Epithelial cell of esophagus (primary cell): ENCODE data around the gene SEMA4F.

Source experiments
- DNase-seq: peaks from one replicate; pipeline ENCODE4 v3.0.0; 2010; ENCODE audit warnings: low read depth
- H3K4me3 ChIP-seq: 2 replicates; pipeline ENCODE4 v1.5.1; 2011; ENCODE audit warnings: mild to moderate bottlenecking, low read length, control low read depth
- TF ChIP-seq, protein P1 (sequence below): IDR thresholded peaks from 2 replicates; pipeline ENCODE4 v1.5.1; 2011; ENCODE audit warnings: low read depth, mild to moderate bottlenecking, low read length, control low read depth, inconsistent platforms; ENCODE audit not compliant: insufficient read depth; ENCODE audit errors: missing control alignments

SEMA4F gene

DNA sequence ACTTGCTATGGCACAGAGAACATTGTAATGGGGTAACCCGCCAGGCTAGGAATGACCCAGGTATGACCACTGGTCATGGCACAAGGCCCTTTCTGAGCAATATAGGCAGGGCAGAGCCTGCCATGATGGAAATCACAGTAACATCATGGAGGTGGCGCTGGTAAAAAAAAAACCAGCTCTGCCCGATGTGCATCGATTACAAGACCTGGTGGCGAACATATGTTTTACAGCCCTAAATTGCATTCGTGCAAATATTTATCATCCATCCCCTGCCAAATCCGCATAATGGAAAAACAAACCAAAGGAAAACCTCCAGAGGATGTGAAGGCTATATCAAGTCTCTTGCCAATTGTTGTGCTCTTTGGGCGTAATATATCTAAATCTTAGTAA lies 60.6 kb downstream of the SEMA4F start:
- TF ChIP-seq, protein P1, sequence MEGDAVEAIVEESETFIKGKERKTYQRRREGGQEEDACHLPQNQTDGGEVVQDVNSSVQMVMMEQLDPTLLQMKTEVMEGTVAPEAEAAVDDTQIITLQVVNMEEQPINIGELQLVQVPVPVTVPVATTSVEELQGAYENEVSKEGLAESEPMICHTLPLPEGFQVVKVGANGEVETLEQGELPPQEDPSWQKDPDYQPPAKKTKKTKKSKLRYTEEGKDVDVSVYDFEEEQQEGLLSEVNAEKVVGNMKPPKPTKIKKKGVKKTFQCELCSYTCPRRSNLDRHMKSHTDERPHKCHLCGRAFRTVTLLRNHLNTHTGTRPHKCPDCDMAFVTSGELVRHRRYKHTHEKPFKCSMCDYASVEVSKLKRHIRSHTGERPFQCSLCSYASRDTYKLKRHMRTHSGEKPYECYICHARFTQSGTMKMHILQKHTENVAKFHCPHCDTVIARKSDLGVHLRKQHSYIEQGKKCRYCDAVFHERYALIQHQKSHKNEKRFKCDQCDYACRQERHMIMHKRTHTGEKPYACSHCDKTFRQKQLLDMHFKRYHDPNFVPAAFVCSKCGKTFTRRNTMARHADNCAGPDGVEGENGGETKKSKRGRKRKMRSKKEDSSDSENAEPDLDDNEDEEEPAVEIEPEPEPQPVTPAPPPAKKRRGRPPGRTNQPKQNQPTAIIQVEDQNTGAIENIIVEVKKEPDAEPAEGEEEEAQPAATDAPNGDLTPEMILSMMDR = no peak
- no peak for DNase-seq
- H3K4me3 ChIP-seq = no peak overlapping the region

DNA sequence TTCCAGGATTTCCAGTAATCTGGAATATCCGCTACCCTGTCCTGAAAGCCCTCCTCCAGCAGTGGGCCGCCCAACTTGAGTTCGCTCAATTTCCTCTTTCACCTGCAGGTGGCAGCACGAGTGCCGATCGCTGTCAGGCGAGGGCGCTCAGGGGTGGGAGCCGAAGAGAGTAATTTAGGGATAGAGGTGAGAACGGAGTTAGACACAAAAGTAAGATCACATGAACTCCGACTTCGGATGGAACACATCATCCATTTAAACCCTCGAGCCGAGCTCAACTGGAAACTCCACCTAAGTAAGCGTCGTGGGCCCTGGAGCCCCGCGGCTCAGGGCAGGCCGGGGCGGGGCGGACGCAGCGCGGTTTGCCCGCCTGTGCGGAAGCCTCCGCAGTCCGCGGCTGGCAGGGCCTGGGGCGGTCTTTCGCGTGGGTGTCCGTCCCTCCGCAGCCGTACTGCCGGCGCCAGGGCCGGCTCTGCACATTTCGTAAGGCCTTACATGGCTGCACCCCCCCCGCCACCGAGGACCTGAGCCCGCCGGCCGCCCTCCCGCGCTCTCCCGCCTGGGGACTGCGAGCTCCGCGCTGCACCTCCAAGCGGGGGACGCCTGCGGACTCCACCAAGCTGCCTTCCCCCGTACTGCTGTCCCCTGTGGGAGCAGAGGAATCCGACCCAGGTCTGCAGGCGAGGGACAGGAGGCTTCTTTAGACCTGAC lies 61.2 kb downstream of the SEMA4F start:
- TF ChIP-seq, protein P1 = peak; percentile 93
- peak; percentile 81 for DNase-seq
- H3K4me3 ChIP-seq = peak overlapping the region; percentile 54

- TF ChIP-seq, protein P1 = no peak
- no peak for DNase-seq
- peak overlapping the region; percentile 54 for H3K4me3 ChIP-seq
These were observed 61.8 kb downstream of the SEMA4F start for GRCh38 chr2:74715880-74716279.

GRCh38 chr2:74719066-74719465 lies 65.0 kb downstream of the SEMA4F start:
- TF ChIP-seq, protein P1 = no peak
- H3K4me3 ChIP-seq = no peak overlapping the region
- no peak for DNase-seq

DNA sequence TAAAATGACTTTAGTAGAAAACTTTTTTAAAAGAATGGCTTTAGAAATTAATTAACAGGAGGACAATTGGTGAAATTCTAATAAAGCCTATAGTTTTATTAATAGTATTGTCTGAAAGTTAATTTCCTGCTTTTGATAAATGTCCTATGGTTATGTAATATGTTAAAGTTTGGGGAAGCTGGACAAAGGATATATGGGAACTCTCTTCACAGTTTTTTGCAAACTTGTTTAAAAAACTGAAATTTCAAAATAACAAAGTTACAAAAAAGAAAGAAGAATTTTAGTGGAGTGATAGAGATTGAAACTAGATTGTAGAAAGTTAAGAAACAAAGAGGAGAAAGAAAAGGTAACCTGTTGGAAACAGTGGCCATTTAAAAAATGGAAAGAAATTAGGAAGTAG lies 67.3 kb downstream of the SEMA4F start:
- H3K4me3 ChIP-seq = no peak overlapping the region
- DNase-seq = no peak
- TF ChIP-seq, protein P1 = no peak

DNA sequence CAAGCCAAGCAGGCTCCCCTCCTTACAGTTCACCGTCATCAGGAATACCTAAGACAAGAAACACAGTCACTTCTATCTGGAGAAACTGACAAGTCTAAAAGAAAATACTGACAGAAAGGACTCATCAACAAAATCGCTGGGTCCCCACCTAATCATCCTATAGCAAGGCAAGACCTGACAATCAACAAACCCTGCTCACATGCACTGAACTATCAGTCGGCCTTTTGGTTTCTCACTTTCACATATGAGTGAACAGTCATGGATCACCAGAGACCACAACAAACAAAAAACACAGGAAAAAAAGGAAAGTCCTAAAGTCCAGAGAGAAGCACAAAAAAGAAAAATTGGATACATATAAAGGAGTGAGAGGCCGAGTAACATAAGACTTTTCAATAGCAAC lies 70.4 kb downstream of the SEMA4F start:
- DNase-seq = no peak
- TF ChIP-seq, protein P1 = no peak
- no peak overlapping the region for H3K4me3 ChIP-seq

DNA sequence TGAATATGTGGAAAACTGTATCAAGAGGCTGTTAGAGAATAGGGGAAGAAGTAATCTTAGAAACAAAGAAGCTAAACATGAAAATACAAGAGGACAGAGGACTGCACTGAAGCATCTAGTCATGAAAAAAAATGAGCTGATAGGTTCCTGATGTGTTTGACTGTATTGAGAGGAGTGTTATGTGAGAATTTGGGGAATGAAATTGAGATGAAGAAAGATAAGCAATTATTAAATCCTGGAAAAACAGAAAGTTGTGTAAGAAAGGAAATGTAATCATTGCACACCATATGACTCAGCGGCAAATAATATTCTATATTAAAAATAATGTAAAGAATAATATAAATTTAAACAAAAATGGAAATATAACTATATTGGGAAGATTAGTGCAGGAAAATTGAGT lies 71.2 kb downstream of the SEMA4F start:
- DNase-seq = no peak
- TF ChIP-seq, protein P1 = no peak
- no peak overlapping the region for H3K4me3 ChIP-seq
